Upper lobe of left lung (tissue), 4 donors: ENCODE results near the gene ZNF652.

Source experiments
- POLR2A ChIP-seq, 4 donors: fragments of 450-650 bp; IDR thresholded peaks; one replicate each; pipeline ENCODE4 v1.5.1; 2016 to 2017; ENCODE audit warnings: antibody characterized with exemption in 4 of 4, mild to moderate bottlenecking in 2 of 4
- POLR2AphosphoS5 ChIP-seq, 2 donors: sonication (generic); formaldehyde crosslinking; IDR thresholded peaks; one replicate each; pipeline ENCODE4 v1.5.1; 2017; ENCODE audit warnings: antibody characterized with exemption in 2 of 2
- TF ChIP-seq, protein P1 (sequence below), 6 experiments: fragments of 450-650 bp in 4 of 6; fragments of 200-600 bp in 2 of 6; sonication (generic) in 2 of 6; IDR thresholded peaks; one replicate each; pipeline ENCODE4 v1.5.1; 2016 to 2019; ENCODE audit warnings: antibody characterized with exemption in 6 of 6

DNA sequence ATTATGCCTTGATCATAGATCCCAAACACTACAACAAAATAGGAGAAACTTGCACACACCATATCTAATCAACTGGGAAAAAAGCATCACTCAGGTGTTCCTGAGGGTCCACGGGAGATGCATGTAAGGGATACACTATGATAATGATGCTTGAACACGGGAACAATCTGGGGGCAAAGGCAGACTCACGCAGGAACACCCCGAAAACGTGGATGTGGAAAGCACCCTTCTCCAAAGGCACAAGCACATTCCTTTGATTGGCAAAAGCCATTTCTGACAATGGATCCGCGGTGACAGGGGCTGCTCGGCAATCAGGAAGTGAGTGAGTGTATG, 1.3 kb downstream of the ZNF652 start:
- TF ChIP-seq, protein P1, sequence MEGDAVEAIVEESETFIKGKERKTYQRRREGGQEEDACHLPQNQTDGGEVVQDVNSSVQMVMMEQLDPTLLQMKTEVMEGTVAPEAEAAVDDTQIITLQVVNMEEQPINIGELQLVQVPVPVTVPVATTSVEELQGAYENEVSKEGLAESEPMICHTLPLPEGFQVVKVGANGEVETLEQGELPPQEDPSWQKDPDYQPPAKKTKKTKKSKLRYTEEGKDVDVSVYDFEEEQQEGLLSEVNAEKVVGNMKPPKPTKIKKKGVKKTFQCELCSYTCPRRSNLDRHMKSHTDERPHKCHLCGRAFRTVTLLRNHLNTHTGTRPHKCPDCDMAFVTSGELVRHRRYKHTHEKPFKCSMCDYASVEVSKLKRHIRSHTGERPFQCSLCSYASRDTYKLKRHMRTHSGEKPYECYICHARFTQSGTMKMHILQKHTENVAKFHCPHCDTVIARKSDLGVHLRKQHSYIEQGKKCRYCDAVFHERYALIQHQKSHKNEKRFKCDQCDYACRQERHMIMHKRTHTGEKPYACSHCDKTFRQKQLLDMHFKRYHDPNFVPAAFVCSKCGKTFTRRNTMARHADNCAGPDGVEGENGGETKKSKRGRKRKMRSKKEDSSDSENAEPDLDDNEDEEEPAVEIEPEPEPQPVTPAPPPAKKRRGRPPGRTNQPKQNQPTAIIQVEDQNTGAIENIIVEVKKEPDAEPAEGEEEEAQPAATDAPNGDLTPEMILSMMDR (IDR thresholded peaks at IDR 0.05): no peak
- TF ChIP-seq POLR2A (IDR thresholded peaks at IDR 0.05) (no peak), POLR2AphosphoS5 (IDR thresholded peaks at IDR 0.05) (no peak)
